Stimulated activated CD4-positive, alpha-beta T cell treated with anti-CD3 and anti-CD28 coated beads, TNF-alpha, amount 100 ng/mL, for 4 hours (primary cell): ENCODE measurements around the gene CACNA1D.

ENCODE experiments used
- DNase-seq, 3 experiments: peaks; one replicate each; pipeline ENCODE4 v3.0.0-alpha.2; 2020; ENCODE audit warnings: low read depth in 3 of 3

The CACNA1D gene

GRCh38 chr3:53495146-53495519, 722 bp downstream of the CACNA1D start:
- no peak for DNase-seq

GRCh38 chr3:53495520-53496391, 1.3 kb downstream of the CACNA1D start:
- DNase-seq = no peak

GRCh38 chr3:53496392-53496670, 1.9 kb downstream of the CACNA1D start:
- DNase-seq = no peak

GRCh38 chr3:53496984-53497383, 2.6 kb downstream of the CACNA1D start:
- DNase-seq = no peak

GRCh38 chr3:53498806-53499641, 4.6 kb downstream of the CACNA1D start:
- no peak for DNase-seq

GRCh38 chr3:53500165-53500777, 5.9 kb downstream of the CACNA1D start:
- no peak for DNase-seq

- no peak for DNase-seq
Measured at GRCh38 chr3:53501178-53501577, 6.8 kb downstream of the CACNA1D start.

GRCh38 chr3:53502737-53503136, 8.3 kb downstream of the CACNA1D start:
- DNase-seq = no peak

GRCh38 chr3:53503195-53503594, 8.8 kb downstream of the CACNA1D start:
- no peak for DNase-seq

GRCh38 chr3:53506110-53506762, 11.8 kb downstream of the CACNA1D start:
- DNase-seq = no peak

GRCh38 chr3:53506763-53507145, 12.3 kb downstream of the CACNA1D start:
- no peak for DNase-seq

- DNase-seq = no peak
Measured at GRCh38 chr3:53509494-53509893, 15.1 kb downstream of the CACNA1D start.

GRCh38 chr3:53510508-53510907, 16.1 kb downstream of the CACNA1D start:
- DNase-seq = no peak

- DNase-seq = no peak
Measured at GRCh38 chr3:53511246-53511645, 16.8 kb downstream of the CACNA1D start.

GRCh38 chr3:53513556-53514190, 19.3 kb downstream of the CACNA1D start:
- DNase-seq = no peak

- no peak for DNase-seq
Measured at GRCh38 chr3:53516339-53516738, 21.9 kb downstream of the CACNA1D start.

- DNase-seq = no peak
Measured at GRCh38 chr3:53518495-53518981, 24.1 kb downstream of the CACNA1D start.

- DNase-seq = no peak
Measured at GRCh38 chr3:53519065-53519709, 24.8 kb downstream of the CACNA1D start.

GRCh38 chr3:53523346-53523745, 28.9 kb downstream of the CACNA1D start:
- DNase-seq = no peak

- no peak for DNase-seq
Measured at GRCh38 chr3:53524566-53524965, 30.2 kb downstream of the CACNA1D start.
